GM18870 (cell line): Measurements from ENCODE around the gene GRAMD2B.

Experiments used
- ATAC-seq: cut with Tn5 transposase; IDR thresholded peaks from one replicate; pipeline ENCODE4 v1.9.1; 2021; ENCODE audit warnings: moderate library complexity; ENCODE audit not compliant: unreplicated experiment

The GRAMD2B gene

DNA sequence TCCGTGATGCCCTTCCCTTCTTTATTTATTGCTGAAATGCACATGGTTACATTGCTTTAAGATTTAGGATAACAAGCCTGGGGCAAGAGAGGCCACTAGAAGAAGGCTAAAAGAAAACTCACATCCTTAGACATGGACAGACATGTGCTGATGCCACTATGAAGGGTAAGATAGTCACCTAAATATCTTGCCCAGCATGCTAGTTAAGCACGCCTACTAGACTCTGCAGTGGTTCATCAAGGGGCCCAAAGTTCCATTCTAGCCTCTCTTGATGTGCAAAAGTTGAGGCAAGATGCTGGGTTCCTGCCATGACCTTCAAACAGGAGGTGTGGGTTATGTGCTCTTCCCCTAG is 49.3 kb downstream of the GRAMD2B start:
- ATAC-seq = peak; percentile 12

DNA sequence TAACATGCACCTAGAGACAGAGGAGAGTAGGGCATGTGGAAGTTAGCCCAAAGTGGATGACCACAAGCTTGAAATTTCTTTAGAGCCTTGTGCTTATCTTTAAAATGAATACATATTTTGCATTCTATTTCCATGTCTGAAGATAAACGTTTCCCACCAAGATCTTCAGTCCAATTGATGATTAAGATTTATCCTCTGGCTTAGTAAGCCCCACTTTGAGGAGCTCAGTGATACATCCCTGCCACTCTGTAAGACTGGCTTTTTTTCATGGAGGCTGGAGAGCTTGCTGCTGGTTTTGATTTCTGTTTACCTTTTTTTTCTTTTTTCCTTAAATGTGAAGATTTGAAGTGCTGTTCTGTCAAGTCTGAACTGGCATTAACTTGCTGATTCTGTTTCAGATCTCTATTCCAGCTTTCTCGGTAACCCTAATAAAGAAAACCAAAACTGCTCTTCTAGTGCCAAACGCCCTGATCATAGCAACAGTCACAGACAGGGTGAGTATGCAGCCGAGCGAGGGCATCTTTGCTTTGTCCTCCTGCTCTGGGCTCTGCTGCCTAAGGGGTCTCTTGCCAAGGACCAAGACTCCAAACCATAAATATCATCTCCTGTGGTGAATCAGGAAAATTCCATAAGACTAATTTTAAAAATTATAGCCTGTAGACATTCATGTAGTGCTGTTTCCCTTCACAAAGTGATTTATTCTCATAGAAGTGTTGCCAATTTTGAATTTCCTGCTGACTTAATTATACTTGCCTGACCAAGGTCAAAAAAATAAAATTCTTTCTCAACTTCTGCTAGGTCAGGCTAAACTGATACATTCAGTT is 54.3 kb downstream of the GRAMD2B start:
- ATAC-seq = no peak

DNA sequence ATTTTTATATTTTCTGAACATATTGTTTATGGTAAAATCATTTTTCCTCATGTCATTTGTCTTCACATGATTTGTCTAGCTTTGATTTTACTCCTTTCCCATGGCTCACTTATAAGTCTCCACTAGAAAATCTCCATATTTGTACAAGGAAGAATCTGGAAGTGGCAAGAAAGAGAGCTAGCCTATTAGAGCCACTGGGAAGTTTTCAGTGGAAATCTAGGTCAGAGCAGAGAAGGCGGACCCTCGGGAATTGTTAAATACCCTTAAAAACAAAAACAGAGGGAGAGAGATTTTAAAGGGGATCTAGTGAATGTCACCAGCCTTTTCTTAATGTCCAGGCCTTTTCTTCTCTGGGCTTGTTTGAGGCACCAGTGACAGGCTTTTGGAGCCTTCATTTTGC is 56.6 kb downstream of the GRAMD2B start:
- ATAC-seq = no peak

DNA sequence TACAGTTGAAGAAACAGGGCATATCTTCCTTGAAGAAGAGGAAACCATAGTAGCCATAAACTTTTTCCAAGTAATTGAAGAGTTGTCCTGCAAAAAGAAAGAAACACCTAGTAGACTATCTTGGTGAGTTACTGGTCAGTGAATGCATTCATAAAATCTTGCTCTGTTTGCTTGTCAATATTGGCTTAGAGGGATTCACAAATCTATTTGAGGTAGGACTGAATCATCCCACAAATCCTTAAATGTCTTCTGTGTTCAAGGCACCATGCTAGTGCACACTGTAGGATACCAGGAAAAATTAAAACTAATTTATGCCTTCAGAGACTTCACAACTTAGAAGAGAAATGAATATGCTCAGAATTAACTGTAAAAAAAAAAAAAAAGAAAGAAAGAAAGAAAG is 57.6 kb downstream of the GRAMD2B start:
- no peak for ATAC-seq

DNA sequence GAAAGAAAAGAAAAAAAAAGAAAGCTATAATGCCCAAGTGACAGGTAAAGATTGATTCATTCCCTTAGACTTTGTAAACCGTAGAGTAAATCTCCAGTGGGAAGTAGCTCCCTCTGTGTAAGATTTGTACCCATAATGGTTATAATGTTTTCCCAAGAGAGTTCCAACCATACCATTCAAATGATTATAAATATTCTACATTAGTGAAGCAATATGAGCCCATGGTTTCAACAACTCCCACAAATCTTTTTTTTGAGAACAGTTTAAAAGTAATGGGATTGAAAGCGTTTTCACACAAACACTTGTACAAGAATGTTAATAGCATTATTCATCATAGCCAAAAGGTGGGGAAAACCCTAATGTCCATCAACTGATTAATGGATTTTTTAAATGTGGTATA is 58.0 kb downstream of the GRAMD2B start:
- no peak for ATAC-seq

DNA sequence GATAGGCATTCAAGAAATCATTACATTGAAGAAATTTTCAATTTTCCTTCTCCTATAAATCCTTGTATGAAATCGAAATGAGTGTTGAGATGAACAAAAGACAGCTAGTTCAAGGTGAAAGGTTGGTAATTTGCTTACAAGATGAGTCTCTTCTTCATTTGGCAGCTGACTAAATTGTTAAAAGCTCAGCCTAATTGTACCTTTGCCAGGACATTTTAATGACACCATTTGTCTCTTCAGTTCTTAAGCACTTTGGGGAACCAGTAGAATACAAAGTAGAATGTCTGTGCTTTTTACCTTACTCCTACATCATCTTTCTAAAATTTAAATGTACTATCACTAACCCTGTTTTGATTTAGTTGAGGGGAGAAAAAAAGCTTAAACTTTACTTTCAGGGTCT is 59.4 kb downstream of the GRAMD2B start:
- ATAC-seq = no peak

DNA sequence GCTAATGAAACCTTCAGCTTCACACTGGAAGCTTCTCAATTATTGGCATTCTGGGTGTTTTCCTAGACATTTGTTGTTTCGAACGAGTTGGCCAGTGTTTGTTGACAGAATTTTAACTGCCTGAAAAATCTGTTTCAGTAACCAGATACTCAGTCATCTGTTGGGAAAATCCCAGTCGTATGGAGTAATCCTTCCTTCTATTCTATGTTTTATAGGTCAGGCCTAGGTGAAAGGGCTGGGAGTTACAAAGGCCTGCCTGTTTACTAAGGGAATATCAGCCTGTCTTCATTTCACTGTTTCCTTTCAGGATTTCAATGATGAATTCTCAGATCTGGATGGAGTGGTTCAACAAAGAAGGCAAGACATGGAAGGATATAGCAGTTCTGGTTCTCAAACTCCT is 59.9 kb downstream of the GRAMD2B start:
- ATAC-seq = no peak

DNA sequence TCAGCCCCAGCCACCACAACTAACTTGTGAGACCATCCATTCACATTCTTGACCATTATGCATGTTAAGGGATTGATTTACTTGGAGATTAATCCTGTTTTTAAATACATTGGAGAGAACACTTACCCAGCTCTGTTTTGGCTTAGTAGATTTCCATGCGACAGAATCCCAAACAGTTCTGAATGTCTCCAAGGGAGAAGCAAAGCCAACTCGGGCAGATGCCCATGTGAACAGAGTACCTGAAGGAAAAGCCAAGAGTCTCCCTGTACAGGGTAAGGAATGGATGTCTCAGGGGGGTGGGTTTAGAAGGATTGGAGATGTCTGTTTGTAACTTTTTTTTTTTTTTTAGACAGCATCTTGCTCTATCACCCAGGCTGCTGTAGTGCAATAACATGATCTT is 61.0 kb downstream of the GRAMD2B start:
- ATAC-seq = no peak

DNA sequence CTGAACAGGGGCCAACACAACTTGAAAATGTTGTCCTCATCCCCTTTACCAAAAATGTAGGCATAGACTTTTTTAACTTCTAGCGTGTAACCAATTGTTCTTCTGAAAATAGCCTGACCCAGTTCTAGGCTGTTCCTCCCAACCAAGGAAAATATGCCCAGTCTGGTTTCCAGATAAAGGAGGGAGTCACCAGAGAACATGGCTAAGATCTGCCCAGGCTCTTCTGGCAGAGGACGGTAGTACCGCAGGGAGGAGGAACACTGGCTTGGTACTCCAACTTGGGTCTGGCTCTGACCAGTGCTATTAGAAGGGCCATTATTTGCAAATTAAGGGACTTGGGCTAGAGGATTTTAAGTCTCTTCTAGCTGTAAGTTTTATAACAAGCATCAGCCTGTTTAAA is 63.1 kb downstream of the GRAMD2B start:
- no peak for ATAC-seq

DNA sequence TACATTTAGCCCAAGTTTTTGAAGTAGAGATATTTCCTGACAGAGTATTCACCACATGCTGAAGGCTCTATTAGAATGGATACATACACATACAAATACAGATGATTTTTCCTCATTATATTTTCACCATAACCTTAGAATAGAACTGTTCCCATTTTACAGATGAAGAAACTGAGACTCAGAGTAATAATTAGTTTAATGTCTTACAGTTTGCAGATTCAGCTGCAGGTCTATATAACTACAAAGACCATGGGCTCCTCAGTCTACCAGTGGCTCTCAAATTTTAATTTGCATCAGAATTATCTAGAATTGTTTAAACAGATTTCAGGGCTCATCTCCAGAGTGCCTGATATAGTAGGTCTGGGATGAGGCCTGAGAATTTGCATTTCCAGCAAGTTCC is 64.4 kb downstream of the GRAMD2B start:
- no peak for ATAC-seq

DNA sequence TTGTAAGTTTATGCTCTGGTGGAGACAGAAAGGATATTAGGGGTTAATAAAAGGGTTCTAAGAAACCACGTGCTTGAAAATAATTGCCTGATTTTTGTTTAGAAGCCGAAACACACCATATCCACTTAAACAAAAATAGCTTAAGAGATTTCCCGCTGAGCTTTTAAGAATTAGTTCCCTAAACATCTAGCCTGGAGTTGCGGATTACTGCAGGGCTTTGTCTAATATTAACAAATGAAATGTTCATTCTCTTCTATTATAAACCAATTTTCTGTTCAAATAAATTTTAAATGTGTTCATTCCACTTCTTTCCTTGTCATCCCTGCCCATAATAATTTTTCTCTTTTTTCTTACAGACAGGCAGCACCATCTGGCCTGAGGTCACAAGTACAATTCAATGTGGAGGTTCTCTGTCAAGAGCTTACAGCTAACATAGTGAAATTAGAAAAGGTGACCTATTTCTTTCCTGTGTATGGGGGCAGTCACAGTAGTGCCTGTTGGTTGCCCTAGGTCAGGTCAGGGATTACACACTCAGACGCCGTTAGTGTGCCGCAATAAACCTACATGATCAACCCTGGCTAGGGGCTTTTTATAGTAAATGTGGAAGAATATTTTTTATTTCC is 65.3 kb downstream of the GRAMD2B start:
- ATAC-seq = no peak

DNA sequence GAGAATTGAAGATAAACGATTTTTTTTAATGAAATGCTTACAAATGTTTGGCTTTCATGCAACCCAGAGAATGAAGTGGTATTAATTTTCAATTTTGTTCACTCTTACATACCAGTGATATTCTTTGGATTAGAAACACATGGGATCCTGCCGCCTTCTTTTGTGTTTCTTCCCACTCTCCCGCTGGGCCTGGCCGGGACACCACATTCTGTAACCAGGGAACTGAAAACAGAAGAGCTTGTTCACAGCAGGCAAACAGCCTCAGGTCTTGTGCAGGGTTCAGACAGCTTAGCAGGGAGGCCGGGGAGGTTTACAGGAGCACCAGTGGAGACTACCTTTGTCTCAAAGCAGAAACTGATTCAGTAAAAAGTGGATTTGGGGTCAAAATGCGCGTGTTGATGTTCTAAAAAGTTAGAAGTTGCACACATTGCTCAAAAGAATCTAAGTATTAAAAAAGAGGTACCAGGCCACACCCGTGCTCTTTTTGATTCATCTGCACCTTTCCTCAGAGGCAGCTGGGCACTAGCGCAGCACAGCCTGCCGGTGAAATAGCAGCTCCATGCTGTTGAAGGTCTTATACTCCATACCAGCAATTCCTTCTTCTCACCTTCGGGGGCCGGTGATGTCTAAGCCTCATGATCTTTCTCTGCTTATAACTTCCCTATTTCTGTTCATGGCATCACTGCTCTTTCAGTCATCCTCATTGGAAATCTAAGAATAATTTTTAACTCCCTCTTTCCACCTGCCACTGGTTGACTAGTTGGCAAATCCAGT is 67.1 kb downstream of the GRAMD2B start:
- ATAC-seq = no peak

DNA sequence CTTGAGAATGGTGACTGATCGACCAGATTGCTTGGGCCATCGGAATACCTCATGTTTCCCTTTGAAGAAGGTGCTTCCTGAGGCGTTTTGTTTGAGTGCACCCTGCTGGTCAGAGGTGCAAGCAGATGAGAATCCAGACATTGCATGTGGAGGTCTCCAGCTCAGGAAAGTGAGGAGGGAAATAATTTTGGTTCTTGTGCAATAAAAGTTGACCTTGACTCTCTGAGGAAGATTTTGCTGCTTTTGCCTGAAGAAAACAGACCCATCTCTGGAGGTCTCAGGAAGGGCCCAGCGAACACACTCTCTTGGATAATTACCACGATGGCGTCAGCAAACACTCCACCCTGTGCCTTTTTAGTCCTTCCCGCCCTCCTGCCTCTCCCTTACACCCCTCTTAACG is 69.7 kb downstream of the GRAMD2B start:
- ATAC-seq = no peak

DNA sequence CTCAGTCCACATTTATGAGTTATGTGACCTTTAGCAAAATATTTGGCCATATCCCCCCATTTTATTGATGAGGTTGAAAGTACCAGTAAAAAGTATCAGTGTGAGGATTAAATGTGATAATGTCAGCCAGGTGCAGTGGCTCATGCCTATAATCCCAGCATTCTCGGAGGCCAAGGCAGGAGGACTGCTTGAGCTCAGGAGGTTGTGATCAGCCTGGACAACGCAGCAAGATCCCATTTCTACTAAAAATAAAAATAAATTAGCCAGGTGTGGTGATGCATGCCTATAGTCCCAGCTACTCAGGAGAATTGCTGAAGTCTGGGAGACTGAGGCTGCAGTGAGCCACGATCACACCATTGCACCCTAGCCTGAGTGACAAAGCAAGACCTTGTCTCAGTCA is 71.2 kb downstream of the GRAMD2B start:
- no peak for ATAC-seq

DNA sequence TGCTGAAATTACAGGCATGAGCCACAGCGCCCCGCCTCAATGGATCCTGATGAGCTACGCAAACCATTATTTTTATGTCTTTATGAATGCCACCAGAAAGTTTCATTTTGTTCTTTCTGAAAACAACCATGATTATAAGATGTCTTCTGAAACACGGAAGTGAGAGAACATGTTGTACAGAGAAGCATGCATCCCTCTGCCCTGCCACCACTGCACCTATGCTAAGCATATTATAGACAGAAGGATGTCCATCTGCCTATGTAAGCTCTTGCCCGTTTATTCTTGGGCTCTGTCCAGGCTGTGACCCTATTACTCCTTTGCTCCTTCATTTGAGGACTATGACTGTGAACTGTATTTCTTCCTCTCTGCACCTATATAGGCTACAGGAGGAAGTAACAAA is 74.3 kb downstream of the GRAMD2B start:
- no peak for ATAC-seq

DNA sequence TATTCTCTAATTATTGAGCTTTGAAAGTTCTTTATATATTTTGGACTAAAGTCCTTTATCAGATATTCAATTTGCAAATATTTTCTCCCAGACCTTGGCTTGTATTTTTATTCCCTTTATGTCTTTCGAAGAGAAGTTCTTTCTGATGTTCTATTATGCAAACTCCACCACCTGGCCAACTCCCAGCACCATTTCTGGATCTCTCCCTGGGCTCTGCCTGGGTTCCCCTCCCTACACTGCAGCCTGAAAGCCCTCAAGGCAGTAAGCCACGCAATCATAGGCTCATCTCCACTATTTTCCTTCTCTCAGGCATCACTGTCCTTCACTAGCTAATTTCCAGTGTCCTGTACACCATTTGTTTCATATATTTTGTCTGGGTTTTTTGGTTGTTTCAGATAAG is 76.1 kb downstream of the GRAMD2B start:
- ATAC-seq = no peak

DNA sequence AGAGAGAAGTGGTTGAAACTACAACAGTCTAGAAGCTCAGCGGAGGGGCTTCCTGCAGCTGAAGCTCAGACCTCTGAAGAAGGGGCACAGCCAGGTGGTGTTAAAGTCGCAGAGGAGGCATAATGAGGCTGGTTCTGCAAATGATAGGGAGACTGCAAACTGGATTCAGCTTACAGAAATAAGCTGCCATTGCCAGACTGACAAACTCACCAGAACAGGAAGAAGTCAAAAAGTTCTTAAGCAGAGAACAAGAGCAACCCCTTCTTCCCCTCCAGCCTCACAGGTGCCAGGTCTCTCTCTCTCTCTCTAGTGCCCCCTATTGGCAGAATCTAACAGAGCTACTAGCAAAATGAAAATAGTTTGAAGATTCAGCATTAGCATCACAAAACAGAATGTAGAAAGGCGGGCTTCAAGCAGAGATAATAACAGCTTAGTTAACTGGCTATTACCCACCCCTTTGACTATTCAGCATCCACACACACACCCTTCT is 76.7 kb downstream of the GRAMD2B start:
- peak; percentile 49 for ATAC-seq

DNA sequence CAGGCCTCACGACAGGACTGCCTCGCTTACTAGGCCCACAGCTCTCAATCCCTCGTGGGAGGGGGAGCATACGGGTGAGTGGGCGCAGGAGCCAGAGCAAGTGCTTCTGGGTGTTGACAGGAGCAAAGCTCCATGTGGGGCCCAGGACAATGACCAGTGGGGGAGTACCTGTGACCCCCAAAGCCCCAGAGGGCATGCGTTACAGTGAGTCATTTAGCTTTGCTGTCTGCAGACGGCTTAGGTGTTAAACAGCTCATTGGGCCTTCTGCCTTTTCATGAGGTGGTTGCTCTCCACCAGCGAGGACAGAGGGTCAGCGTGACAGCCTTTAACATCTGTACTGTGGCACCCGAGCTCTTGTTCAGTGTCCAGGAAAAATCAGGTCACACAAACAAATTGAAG is 78.2 kb downstream of the GRAMD2B start:
- no peak for ATAC-seq

DNA sequence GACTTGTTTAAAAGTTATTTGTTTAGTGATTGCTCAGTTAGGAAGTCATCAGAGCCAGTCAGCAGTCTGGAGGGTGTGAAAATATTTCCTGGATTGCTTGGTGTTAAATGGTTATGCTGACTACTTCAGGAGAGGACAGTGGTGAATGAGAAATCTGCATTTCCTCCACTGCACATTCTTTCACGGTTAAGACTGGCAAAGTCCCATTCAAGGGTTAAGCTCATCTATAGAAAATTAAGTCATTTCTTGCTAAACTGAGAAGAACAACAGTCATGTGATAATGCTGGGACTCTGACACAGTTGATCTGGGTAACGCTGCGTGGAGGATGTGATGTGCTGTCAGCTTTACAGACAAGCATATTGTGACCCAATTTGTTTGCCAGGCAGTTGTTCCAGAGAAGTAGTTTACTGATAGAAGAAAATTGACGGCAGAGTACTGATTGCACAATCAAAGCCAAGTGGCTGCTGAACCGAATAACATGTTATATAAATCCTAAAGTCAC is 80.4 kb downstream of the GRAMD2B start:
- ATAC-seq = no peak

DNA sequence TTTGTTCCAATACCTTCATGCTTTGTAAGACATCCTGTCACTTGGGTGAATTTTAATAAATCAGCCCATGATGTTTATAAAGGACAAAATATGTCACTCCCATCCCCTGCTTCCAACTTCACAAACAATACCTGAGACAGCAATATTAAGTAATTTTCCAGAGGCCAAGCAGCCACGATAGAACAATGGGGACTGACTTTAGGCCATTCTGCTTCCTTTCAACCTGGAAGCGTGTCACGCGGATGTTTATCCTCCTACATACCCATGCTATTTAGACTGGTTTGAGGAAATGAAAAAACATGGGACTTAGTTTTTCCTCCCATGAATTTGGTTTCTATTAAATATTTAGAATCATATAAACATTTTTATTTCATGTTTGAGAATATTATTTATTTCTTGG is 82.9 kb downstream of the GRAMD2B start:
- no peak for ATAC-seq

DNA sequence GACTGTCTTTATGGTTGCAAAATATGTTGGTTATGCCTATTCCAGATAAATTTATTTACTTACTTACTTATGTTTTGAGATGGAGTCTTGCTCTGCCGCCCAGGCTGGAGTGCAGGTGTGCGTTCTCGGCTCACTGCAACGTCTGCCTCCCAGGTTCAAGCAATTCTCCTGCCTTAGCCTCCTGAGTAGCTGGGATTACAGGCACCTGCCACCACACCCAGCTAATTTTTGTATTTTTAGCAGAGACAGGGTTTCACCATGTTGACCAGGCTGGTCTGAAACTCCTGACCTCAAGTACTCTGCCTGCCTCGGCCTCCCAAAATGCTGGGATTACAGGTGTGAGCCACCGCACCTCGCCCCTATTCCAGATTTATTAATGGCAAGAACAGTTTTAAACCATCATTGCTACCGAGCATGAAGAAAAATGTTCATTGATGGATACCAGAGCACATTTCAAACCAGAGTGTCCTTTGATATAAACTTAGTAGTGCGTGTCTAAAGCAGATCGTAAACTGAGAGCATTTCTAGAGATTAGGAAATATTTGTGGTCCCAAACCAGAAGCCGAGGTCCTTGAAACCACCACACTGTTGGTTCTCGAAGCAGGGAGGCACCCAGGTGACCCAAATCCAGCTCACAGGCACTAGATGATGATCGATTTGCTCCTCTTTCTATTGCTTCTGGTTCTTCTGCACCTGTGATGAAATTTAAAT is 85.2 kb downstream of the GRAMD2B start:
- no peak for ATAC-seq
